ENCODE measurements around the gene SF3B4. TPM values are rescaled to one million over a fixed set of nuclear protein-coding genes. Genes with fewer than 3 reads are reported as not detected.
A peak's percentile ranks its signal among the peaks of the same experiment; 100 is the strongest.

Gene SF3B4
- total and polyA plus RNA-seq, 2 of the 13 experiments (the other 11 are each of a cell fraction or from before 2014, with no cell fraction given), result 13.8 to 14.8 TPM

- TF ChIP-seq ATF4 (CRISPR knock-in tag; IDR thresholded peaks at IDR 0.05) (peak in 1 of 2 experiments; percentile 57; a peak in 1 of 4 replicates), PHF20 (CRISPR knock-in tag; IDR thresholded peaks at IDR 0.05) (peak; percentile 69), ZNF570 (CRISPR knock-in tag; IDR thresholded peaks at IDR 0.05; ENCODE audit: borderline replicate concordance) (no peak), HES4 (CRISPR knock-in tag; IDR thresholded peaks at IDR 0.05; ENCODE audit: borderline replicate concordance) (no peak), ZHX1 (CRISPR knock-in tag; IDR thresholded peaks at IDR 0.05; ENCODE audit: low read depth) (no peak; the same call in 1 of the 2 replicates), RARA (CRISPR knock-in tag; IDR thresholded peaks at IDR 0.05) (0 out of 2 replicates have a peak, but pooled peaks have one; percentile 6), HOXD1 (CRISPR knock-in tag; IDR thresholded peaks at IDR 0.05) (no peak), HMG20A (CRISPR knock-in tag; IDR thresholded peaks at IDR 0.05; ENCODE audit: borderline replicate concordance) (no peak), SALL2 (CRISPR knock-in tag; IDR thresholded peaks at IDR 0.05) (no peak), CEBPG (CRISPR knock-in tag; IDR thresholded peaks at IDR 0.05) (0 out of 2 replicates have a peak, but pooled peaks have one; percentile 6), SUZ12 (IDR thresholded peaks at IDR 0.05; ENCODE audit: low read depth, low read length) (peak; percentile 86), YEATS2 (CRISPR knock-in tag; IDR thresholded peaks at IDR 0.05; ENCODE audit: borderline replicate concordance) (peak; percentile 66), SKIL (CRISPR knock-in tag; IDR thresholded peaks at IDR 0.05; ENCODE audit: borderline replicate concordance) (no peak), MATR3 (CRISPR knock-in tag; IDR thresholded peaks at IDR 0.05) (no peak), ZHX2 (IDR thresholded peaks at IDR 0.05; ENCODE audit: low read depth) (peak; percentile 73; the same call in 1 of the 2 replicates), ZHX2 (CRISPR knock-in tag; IDR thresholded peaks at IDR 0.05; ENCODE audit: borderline replicate concordance) (no peak), ARNTL (CRISPR knock-in tag; IDR thresholded peaks at IDR 0.05) (0 out of 2 replicates have a peak, but pooled peaks have one; percentile 20)
Measured at GRCh38 chr1:149899460-149900284, 27.9 kb downstream of the SF3B4 start, which contains the start of gene BOLA1 (continued).

All from HepG2 (cell line).